Calu3 (cell line): ENCODE measurements around the gene SLC35A3. TPM values are rescaled to one million over a fixed set of nuclear protein-coding genes. Genes with fewer than 3 reads are reported as not detected.
"Not testable (repeated sequence)": the region's sequence is repeated elsewhere in the genome, so short reads cannot be mapped to it uniquely, and the experiment has no call there.

Experiments used
- BruUV-seq: library from RNA; stranded (reverse); fragments of 400-500 nt; replicated peaks from 2 replicates; lab custom pipeline; 2021; lab: Mats Ljungman, UMichigan
- CTCF ChIA-PET: fragments of 300-600 bp; sonication (Branson Sonifier 250); formaldehyde crosslinking; loops from one replicate; lab custom pipeline; 2022; ENCODE audit warnings: antibody characterized with exemption; lab: Charles Lee
- DNase-seq: peaks from one replicate; pipeline ENCODE4 v3.0.0; 2022
- H3K27ac Mint-ChIP-seq: one replicate; pipeline ENCODE4 v1.8.0; 2022; ENCODE audit warnings: mixed read lengths; ENCODE audit not compliant: unreplicated experiment
- H3K27me3 Mint-ChIP-seq: one replicate; pipeline ENCODE4 v1.8.0; 2022; ENCODE audit warnings: mixed read lengths; ENCODE audit not compliant: unreplicated experiment
- H3K36me3 Mint-ChIP-seq: one replicate; pipeline ENCODE4 v1.8.0; 2022; ENCODE audit warnings: mild to moderate bottlenecking, moderate library complexity, mixed read lengths; ENCODE audit not compliant: insufficient read depth, unreplicated experiment
- H3K4me1 Mint-ChIP-seq: one replicate; pipeline ENCODE4 v1.8.0; 2022; ENCODE audit warnings: mild to moderate bottlenecking, low read depth, mixed read lengths; ENCODE audit not compliant: unreplicated experiment
- H3K4me3 Mint-ChIP-seq: one replicate; pipeline ENCODE4 v1.8.0; 2022; ENCODE audit warnings: mild to moderate bottlenecking, low read depth, moderate library complexity, mixed read lengths; ENCODE audit not compliant: unreplicated experiment
- H3K9me3 Mint-ChIP-seq: one replicate; pipeline ENCODE4 v1.8.0; 2022; ENCODE audit warnings: low read depth, mixed read lengths; ENCODE audit not compliant: unreplicated experiment
- CTCF ChIP-seq: fragments of 200-600 bp; IDR thresholded peaks from one replicate; pipeline ENCODE4 v1.8.0; 2022; ENCODE audit warnings: antibody characterized with exemption; ENCODE audit not compliant: unreplicated experiment
- intact Hi-C: fragments of 100-400 bp; cut with micrococcal nuclease; formaldehyde crosslinking; loops from one replicate; pipeline ENCODE4 v1.10.0; 2022; ENCODE audit not compliant: unreplicated experiment
- total RNA-seq: library from RNA; stranded (reverse); gene quantifications from 2 replicates; pipeline ENCODE4 v1.2.3, GENCODE V29; 2022

Gene SLC35A3
- total RNA-seq, 1 experiment from 2014 or later: 31.2 TPM

GRCh38 chr1:99975529-99975928 is 5.7 kb downstream of the SLC35A3 start:
- intact Hi-C loops: no loop called here
- DNase-seq: no peak
- CTCF ChIA-PET: no interaction called here
- H3K36me3 Mint-ChIP-seq: peaks cover 16% of the 10 kb centered on the region
- no peaks in the 10 kb centered on the region for H3K27me3 Mint-ChIP-seq
- no peak overlapping the region for H3K4me3 Mint-ChIP-seq
- no peaks in the 10 kb centered on the region for H3K9me3 Mint-ChIP-seq
- BruUV-seq: no TSS peak
- TF ChIP-seq CTCF: no peak
- no peak overlapping the region for H3K27ac Mint-ChIP-seq
- no peaks in the 10 kb centered on the region for H3K4me1 Mint-ChIP-seq

- intact Hi-C loops, BruUV-seq, H3K4me3 Mint-ChIP-seq, H3K27ac Mint-ChIP-seq, DNase-seq, H3K27me3 Mint-ChIP-seq, H3K4me1 Mint-ChIP-seq, H3K9me3 Mint-ChIP-seq, H3K36me3 Mint-ChIP-seq: not testable (repeated sequence)
- CTCF ChIA-PET: interaction anchor here (0.7 kb wide), 1 partner anchor 98 kb away, joined by 3 read pairs; no protein-coding TSS in a partner anchor
Measured at GRCh38 chr1:99977326-99977725, 7.5 kb downstream of the SLC35A3 start.

GRCh38 chr1:99978218-99978617 is 8.4 kb downstream of the SLC35A3 start:
- Mint-ChIP-seq H3K36me3 (no peaks in the 10 kb centered on the region), H3K27me3 (no peaks in the 10 kb centered on the region), H3K9me3 (no peaks in the 10 kb centered on the region), H3K4me3 (no peak overlapping the region), H3K27ac (no peak overlapping the region), H3K4me1 (no peaks in the 10 kb centered on the region)
- CTCF ChIA-PET: no interaction called here
- intact Hi-C loops: no loop called here
- no peak for TF ChIP-seq CTCF
- BruUV-seq: no TSS peak
- no peak for DNase-seq

DNA sequence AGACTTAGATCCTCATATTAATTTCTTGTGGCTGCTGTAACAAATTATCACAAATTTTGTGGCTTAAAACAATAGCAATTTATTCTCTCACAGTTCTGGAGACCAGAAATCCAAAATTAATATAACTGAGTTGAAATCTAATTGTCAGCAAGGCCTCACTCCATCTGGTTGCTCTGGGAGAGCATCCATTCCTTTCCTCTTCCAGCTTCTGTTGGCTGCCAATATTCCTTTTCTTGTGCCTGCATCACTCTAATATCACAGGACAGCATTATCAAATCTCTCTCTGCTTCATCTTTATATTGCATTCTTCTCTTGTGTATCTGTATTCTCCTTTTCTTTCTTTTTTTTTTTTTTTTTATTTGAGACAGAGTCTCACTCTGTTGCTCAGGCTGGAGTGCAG is 9.3 kb downstream of the SLC35A3 start:
- Mint-ChIP-seq H3K9me3 (no peaks in the 10 kb centered on the region), H3K4me1 (no peaks in the 10 kb centered on the region), H3K27me3 (no peaks in the 10 kb centered on the region), H3K4me3 (no peak overlapping the region), H3K27ac (no peak overlapping the region), H3K36me3 (no peaks in the 10 kb centered on the region)
- intact Hi-C loops: no loop called here
- CTCF ChIA-PET: no interaction called here
- DNase-seq: no peak
- no peak for TF ChIP-seq CTCF
- BruUV-seq: no TSS peak

GRCh38 chr1:99980928-99981327 is 11.1 kb downstream of the SLC35A3 start:
- H3K9me3 Mint-ChIP-seq: no peaks in the 10 kb centered on the region
- no peak overlapping the region for H3K27ac Mint-ChIP-seq
- no peak for TF ChIP-seq CTCF
- no peak overlapping the region for H3K4me3 Mint-ChIP-seq
- DNase-seq: no peak
- no peaks in the 10 kb centered on the region for H3K4me1 Mint-ChIP-seq
- no TSS peak for BruUV-seq
- intact Hi-C loops: no loop called here
- CTCF ChIA-PET: no interaction called here
- H3K36me3 Mint-ChIP-seq: no peaks in the 10 kb centered on the region
- H3K27me3 Mint-ChIP-seq: no peaks in the 10 kb centered on the region
